CD4-positive, alpha-beta T cell treated with Interleukin-1 beta for 1 hour (primary cell): ENCODE data around the gene PAOX.

Experiments
- DNase-seq, 2 donors: peaks; one replicate each; pipeline ENCODE4 v3.0.0-alpha.2; 2020 to 2022

The PAOX gene

DNA sequence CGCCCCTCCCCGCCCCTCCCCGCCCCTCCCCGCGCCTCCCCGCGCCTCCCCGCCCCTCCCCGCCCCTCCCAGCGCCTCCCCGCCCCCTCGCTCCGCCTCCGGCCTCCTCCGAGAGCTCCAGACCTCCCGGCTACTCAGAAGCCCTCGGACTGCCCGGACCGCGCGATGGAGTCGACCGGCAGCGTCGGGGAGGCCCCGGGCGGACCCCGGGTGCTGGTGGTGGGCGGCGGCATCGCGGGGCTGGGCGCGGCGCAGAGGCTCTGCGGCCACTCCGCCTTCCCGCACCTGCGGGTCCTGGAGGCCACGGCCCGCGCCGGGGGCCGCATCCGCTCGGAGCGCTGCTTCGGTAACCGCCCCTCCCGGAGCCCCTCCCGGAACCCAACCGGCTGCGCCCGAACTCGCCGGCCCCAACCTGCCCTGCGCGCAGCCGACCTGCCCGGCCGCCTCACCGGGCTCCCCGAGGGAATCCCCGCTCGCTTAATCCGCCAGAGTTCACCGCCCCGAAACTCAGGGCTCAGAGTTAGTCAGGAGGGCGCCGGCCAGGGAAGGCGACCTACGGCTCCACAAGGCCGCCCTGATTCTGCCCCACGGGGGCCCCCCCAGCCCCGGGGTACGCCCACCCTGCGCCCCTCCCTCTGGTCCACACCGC is at the start of gene PAOX:
Gene PAOX (plus strand): TSS at position 111 of the 649 bp plus-strand sequence. CDS start 55 bp downstream, at position 166.
- peak; percentile 68 for DNase-seq

DNA sequence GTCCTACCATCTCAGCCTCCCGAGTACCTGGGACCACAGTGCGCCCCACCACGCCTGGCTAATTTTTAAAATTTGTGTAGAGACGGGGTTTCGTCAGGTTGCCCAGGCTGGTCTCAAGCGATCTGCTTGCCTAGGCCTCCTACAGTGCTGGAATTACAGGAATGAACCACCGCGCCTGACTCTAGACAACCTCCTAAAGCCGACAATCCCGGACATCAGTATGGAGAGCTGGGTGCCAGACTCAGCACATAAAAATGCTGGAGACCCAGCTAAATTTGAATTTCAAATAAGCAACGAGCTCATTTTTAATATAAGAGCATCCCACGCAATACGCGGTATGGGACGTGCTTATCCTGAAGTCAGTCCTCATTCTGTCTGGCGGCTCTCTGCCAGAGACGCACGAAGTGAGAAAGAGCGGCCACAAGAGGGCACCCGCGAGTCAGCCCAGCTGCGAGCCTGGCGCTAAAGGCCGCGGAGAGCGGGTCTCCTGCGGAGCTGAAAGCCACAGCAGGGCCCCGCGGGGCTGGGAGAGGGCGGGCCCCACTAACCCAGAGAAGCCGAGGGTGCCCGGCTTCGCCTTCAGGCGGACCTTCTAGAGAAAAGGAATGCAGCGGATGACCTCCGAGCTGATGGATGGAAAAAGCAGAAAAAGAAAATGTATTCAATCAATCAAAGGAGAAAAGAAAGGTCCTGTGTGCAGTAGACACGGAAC is 49.4 kb upstream of the PAOX start:
- DNase-seq = peak; percentile 85 to 86

DNA sequence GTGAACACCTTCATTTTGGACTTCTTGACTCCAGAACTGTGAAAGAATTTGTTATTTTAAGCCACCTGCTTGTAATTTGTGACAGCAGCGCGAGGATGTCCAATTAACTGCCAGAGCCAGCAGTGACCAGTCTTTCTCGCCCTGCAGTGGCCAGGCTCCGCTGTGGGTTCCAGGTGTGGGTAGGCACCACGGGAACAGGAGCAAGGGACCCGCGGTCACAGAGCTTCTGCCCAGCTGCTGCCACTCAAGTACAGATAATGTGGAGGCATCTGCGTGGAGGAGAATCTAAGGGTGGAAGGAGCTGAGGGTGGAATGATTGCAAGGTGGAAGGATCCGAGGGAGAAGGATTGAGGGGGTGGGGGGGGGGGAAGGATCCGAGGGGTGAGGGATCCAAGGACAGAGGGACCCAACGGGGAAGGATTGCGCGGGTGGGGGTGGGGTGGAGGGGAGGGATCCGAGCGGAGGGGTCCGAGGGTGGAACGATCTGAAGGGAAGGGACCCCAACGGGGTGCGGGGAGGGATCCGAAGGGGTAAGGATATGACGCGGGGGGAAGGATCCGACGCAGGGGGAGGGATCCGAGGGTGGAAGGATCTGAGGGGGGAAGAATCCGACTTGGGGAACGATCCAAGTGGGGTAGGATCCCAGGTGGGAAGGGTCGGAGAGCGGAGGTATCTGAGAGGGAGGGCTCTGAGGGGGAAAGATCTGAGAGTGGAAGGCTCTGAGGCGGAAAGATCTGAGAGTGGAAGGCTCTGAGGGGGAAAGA is 45.9 kb upstream of the PAOX start:
- no peak for DNase-seq

DNA sequence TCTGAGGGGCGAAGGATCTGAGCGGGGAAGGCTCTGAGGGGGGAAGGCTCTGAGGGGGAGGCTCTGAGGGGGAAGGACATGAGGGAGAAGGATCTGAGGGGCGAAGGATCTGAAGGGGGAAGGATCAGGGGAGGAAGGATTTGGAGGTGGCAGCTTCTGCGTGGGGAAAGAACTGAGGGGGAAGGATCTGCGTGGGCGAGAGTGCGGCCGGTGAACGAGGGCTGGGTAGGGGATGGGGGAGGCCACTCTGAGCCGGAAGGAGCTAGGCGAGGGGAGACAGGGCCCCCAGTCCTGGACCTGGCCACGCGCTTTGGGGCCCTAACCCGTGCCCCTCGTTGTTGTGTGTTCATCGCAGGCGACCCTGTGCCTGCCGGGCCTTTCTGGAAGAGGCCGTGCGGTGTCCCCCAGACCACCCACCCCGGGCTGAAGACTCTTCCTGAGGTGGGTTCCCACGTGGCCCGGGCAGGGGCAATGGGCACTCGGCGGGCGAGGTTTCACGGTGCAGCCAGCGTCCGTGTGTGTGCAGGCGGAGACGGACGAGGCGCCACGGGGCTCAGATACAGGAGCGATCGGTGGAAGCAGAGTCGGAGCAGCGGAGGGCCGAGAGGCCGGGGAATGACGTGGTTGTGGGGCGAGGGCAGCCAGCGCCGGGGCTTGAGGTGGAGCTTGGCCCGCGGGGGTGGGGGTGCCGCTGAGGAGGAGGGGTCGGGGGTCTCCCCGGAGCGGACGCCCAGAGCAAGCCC is 44.4 kb upstream of the PAOX start:
- DNase-seq = peak in 1 of 2 donors; percentile 15

DNA sequence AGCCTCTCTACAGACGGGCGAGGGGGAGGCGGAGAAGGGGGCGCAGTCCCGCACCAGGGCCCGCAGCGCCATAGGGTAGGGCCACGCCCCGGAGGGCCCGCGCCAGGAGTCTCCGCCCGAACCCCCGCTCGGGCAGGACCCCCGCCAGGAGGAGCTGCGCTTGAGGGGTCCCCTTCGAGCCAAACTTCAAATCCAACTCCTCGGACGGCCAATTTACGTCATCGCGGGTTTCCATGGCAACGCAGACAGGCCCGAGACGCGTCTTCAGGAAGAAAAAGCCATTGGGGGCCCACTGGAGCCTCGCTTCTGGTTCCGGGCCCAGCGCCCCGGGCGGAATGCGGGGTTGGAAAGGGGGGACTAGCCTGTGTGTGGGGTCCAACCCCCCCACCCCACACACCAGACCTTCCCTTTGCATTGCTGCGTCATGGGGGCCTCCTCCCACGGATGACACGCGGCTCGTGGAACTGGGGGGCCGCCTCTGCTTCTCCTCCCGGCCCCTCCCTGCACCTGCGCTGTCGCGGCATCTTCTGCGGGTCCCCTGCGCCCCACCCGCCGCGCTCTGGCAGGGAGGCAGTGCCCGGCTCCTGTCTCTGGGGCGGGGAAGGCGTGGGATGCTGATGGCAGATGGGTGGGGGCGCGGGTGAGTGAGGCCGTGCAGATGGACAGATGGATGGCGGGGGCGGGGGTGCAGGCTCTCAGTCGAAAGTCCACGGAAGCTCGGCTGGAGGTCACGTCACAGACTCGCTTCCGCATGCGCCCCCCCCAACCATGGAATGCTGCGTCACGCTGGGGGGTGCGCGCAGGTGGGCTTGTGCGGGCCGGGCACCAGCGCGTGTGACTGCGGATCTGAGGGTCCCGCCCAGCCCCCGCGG is 43.6 kb upstream of the PAOX start:
- peak; percentile 87 to 88 for DNase-seq

DNA sequence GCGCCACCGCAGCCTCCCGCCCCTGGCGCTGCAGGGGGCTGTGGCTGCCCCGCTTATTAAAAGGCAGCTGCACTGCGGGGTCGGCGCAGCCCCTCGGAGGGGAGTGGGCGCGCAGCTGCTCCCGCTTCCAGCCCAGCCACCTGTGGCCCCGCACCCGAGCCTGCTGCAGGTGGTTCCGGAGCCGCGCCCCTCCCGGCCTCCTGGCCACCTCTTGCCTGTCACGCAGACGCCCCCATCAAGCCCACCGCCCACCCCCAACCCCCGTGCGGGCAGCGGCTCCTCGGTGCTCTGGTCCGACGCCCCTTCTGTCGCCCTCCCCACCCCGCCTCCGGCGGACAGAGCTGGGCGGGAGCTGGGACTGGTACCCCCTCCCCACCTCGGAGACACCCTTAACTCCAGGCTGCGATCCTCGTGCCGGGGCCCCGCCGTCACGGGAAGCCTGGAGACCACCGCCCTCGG is 42.9 kb upstream of the PAOX start:
- no peak for DNase-seq

DNA sequence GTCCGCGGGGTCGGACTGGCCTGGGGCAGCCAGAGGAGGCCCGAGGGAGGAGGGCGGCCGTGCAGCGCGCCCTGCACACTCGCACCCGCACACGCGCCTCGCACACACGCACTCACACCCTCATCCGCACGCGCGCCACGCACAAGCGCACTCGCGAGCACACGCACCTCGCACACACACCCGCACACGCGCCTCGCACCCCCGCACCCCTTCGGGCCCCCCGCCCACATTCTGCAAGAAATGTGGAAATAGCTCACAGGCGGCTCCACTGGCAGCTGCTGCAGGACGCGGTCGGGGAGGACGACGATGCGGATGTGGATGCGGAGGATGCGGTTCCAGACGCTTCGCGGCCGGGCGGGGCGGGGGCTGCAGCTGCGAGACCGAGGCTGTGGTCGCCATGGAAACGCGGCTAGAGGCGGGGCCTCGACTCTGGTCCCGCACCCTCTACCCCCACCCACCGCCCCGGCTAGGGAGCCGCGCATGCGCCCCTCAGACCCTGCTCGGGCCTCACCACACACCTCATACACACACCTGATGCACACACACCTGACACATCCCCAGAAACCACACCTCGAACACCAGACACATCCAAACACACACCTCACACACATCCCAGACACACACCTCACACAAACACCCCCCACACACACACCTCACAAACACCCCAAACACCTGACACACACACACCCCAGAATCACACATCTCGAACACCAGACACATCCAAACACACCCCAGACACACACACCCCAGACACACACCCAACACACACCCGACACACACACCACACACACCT is 42.3 kb upstream of the PAOX start, which contains the start of gene CALY:
Gene CALY (minus strand): TSS at position 320 of the 793 bp plus-strand sequence. CDS start 7,907 bp downstream, outside the sequence.
- DNase-seq = peak; percentile 90 to 92

DNA sequence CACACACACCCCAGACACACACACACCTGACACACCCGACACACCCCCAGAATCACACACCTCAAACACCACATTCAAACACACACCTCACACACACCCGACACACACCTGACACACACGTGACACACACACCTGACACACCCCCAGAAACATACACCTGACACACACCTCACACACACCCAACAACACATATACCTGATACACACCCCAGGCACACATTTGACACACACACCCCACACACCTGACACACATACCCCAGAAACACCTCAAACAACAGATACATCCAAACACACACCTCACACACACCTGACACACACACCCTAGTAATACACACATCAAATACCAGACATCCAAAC is 41.7 kb upstream of the PAOX start:
- no peak for DNase-seq

DNA sequence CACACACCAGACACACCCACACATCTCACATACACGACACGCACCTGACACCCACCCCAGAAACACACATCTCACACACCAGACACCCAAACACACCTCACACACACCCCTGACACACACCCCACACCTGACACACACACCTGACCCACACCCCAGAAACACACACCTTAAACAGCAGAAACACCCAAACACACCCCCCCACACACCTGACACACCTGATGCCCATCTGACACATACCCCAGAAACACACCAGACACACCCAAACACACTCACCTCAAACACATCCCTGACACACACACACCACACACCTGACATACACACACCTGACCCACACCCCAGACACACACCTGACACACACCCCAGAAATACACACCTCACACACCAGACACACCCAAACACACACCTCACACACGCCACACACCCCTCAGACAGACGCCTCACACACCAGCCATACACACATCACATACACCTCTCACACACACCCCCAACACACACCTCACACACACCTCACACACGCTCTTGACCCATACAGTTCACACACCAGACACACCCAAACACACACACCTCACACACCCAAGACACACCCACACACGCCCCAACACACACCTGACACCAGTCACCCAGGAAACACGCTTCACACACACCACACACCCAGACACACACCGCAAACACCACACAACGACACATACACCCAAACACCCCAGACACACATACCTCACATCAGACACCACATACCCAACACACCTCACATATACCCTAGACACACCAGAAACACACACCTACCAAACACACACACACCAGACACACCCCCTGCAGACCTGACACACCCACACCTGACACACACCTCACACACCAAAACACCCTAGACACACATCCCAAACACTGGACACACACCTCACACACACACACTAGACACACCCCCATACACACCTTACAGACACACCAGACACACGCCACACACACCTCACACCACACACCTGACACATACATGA is 40.7 kb upstream of the PAOX start:
- DNase-seq = no peak

DNA sequence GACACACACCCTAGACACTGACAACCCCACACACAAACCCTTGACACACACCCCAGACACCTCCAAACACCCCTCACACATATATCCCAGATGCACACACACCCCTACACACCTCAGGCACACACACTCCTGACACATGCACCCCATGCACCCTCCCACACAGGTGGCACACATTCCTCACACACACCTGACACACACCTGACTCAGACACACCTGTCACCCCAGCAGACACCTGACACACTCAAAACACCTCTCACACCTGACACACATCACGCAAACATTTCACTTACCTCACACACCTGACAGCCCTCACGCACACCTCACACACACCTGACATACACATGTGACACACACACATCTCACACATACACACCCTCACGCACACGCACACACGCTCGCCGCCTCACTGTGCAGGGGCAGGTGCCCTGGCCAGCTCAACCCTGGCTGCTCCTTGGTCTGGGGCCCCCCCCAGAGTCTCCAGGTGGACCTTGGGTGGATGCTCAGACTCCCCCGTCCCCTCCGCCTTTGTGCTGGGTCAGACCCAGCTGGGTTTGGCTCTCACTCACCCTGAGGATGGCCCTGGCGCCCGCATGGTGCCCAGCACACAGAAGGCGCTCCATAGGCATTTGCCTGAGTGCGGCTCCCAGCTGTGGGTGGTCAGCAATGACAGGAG is 39.2 kb upstream of the PAOX start:
- no peak for DNase-seq

DNA sequence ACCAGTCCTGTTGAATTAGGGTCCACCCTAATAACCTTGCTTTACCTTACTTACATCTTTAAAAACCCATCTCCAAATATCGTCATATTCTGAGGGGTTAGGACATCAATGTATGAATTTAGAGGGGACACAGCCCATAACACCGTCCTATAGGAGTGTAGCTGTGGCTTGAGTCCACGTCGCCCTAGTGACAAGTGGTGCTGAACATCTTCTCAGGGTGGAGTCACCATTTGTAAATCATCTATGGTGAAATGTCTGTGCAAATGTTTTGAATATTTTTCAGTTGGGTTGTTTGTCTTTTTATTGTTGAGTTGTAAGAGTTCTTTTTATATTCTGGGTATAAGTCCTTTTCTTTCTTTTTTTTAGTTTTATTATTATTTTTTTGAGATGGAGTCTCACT is 37.1 kb upstream of the PAOX start:
- DNase-seq = no peak

DNA sequence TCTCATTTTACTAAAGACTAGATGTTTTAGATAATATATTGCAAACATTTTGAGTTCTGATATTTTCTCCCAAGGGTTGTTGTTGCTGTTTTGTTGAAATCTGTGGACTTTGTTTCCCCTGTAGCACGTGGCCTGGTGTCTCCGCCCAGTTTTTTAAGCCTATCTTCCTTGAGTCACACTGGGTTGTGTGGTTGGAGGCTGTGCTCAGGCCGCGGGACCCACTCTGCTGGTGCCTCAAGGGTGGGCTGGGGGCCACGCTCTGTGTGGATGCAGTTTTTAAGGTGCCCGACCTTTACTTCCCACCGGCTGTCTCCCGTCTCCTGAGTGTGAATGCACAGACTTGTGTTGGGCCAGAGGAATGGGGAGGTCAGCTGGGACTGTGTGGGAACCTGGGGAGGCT is 36.1 kb upstream of the PAOX start:
- no peak for DNase-seq

DNA sequence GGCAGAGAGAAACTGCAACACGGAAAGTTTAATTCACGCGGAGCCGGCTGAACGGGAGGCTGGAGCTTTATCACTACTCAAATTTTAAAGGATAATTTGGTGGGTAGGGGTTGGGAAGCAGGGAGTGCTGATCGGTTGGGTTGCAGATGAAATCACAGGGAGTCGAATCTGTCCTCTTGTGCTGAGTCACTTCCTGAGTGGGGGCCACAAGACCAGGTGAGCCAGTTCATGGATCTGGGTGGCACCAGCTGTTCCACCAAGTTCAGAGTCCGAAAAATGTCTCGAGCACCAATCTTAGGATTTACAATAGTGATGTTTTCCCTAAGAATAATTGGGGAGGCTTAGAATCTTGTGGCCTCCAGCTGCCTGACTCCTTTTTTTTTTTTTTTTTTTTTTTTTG is 35.5 kb upstream of the PAOX start:
- DNase-seq = no peak

DNA sequence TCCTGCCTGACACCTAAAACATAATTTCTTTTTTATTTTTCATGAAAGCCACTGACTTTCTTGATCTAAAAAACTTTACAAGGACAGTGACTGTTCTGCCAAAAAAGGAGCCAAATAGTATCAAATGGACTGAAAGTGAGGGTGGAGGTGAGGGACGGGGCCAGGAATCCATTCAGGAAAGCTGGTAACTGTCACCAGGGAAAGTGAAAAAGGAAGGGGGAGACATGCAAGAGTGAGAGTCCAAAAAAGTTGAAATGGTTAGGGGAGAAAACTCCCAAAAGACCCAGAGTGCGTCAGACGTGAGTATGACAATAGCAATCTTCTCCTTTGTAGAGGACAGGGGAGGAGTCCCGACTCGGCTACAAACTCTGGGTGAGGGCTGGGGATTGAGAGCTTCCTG is 34.8 kb upstream of the PAOX start:
- no peak for DNase-seq

DNA sequence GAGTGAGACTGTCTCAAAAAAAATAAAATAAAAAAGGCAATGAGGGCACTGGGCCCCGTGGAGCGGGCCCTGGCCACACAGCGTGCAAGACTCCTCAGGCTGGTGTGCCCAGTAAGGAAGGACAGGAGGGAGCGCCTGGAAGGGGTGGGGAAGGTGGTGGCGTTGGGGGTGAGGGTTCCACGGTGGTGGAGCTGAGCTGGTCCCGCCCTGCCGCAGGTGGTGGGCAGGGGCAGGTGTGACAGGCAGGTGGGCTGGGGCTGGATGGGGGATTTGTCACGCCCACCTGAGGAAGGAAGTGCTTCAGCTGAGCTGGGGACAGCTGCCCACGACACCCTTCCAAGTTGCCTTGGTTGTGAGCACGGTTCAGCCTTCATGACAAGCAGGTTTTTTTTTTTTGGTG is 32.6 kb upstream of the PAOX start:
- no peak for DNase-seq

DNA sequence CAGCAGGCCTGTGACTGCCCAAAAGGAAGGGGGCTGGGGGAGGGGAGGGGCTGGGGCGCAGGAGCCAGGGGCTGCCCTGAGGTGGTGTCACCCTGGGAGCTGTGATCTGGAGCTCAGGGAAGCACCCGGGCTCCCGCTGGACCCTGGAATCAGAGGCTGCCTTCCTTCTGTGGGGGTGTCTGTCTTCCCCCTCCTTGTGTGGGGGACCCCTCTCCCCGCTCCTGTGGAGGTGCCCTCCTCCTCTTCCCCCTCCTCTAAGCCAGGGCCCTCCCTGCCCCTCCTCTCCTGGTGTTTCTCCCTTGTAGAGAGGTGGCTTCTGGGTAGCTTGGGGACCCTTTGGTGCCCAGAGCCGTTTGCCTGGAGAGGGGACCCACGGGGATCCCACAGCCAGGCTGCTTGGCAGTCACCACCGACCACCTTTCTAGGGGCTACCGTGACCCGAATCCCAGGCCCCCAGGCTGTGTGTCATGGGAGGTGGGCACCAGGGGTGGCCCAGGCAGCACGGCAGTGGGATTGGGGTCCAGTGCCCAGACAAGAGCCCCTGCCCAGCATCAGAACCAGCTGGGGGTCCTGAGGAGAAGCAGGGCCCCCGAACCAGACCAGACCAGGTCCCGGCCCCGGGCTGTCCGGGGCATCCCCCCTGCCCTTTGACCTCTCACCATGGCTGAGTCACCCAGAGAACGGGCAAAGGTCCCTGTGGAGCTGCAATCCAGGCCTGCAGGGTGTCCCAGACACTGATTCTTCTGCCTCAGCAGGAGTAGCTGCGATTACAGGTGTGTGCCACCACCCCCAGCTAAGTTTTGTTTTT is 31.1 kb upstream of the PAOX start:
- DNase-seq = no peak

DNA sequence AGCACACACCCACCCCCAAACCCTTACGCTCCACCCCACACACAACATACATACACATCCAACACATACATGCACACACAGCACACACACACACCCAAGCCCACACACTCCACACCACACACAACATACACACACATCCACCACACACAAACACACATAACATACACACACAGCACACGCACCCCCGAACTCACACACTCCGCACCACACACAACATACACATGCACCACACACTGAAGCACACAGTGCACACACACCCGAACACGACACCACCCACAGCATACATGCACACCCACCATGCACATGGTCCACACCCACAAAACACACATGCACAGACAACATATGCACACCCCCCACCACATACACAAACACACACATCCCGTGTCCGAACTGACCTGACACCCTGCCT is 29.9 kb upstream of the PAOX start:
- DNase-seq = no peak

DNA sequence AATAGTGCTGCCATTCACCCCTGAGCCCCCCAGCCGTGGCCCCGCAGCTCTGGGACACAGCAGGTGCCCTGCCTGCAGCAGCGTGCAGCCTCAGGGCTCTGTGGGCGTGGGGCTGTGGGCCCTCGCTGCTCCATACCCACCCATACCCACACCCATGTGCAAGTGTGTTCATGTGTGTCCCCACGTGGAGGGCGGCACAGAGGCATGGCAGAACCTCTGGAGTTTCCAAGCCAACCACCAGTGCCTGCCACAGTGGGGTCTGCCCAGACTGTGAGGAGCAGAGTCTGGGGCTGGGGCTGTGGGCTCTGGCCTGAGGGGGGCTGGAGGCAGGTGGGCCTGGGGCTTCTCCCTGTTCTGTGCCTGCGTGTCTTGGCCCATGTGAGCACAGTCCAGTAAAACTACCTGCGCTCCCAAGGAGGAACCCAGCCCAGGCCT is 29.5 kb upstream of the PAOX start:
- no peak for DNase-seq
